Renal pelvis (tissue), 4 donors: ENCODE data around the gene AGPAT4. TPM values are rescaled to one million over a fixed set of nuclear protein-coding genes. Genes with fewer than 3 reads are reported as not detected.

Source experiments
- DNase-seq: peaks from one replicate; pipeline ENCODE4 v3.0.0-alpha.2; 2013
- polyA plus RNA-seq, 3 donors: library from polyadenylated mRNA; unstranded; fragments of 120-200 nt; gene quantifications; one replicate each; pipeline ENCODE4 v1.2.1, GENCODE V29; 2013; ENCODE audit not compliant: insufficient read length in 3 of 3

The AGPAT4 gene
- polyA plus RNA-seq, 3 donors, result 18.5 to 26.8 (median 22.7) TPM

DNA sequence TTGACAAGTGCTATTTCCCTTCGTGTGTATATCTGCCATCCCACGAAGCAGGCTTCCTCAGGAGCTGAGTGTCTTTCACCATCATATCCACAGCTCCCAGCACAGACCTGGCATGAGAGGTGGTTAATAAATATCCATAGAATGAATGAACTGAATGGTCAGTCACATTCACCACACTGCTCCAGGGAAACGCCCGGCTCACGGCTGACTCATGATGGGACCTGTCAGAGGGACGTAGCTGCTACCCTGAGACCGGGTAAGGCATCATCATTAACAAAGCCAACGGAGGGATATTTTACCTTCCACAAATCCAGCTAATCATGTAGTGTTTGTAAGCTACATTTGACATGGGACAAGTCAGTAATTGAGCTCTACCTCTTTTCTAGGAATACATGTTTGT lies 12.5 kb downstream of the AGPAT4 start:
- DNase-seq, result no peak

DNA sequence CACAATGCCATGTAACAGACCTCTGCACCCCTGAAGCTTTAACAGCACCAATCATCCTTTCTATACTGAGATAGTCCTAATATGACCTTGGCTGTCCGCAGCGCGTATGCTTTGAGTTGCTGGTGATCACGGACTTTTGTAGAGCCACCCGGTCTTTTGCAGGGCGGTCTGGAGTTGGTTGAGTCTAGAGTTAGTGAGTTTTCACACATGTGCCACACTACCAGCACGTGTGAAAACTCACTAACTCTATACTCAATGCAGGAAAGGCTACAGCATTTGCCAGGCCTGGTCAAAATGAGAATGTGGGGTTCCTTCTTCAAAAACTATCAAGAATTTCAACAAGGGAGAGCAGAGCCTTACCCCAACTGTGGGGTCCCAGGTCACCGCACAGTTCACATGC lies 14.6 kb downstream of the AGPAT4 start:
- no peak for DNase-seq

DNA sequence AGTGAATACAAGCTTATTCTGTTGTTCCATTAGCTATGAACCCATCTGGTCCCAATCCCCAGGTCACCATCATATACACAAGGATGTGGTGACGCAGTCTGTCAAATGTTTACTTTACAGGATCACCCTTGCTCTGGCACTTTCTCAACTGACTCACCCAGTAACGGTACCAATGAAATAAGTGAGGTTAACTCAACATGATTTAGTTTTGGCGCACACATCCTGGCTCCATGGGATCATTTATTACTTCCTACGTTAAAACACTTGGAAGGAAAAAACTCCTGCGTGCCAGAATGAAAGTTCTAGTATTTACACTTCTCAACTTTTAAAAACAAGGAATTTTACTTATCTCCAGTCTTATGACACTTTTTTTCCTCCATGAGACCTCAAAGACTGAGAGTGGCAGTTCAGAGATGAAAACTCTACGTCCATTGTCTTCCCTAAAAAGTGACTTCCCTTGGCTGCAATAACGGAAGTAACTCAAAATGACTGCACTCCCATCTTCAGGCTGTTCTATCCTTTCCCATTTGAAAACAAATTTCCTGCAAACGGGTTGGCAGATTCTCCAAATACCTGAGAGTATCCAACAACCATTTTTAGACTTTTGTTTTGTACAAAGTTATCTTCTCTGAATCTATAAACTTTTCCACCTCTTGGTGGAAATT lies 15.9 kb downstream of the AGPAT4 start:
- DNase-seq, result no peak

DNA sequence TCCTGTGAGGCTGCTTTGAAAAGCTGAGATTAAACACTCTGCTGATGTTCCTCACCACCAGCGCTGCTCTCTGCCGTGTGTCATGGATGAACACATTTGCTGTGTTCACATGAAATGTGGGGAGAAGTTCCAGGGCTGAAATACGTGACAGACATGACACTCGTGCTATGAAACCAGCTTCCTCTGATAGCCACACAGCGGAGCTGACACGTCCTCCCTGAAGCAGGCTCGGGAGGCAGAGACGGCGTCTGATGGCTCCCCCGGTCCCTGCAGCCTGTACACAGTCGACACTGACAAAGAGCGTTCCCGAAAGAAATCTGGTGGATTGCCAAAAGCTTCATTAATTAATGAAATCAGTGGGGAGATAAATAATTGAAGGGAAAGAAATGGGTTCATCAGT lies 17.5 kb downstream of the AGPAT4 start:
- no peak for DNase-seq

DNA sequence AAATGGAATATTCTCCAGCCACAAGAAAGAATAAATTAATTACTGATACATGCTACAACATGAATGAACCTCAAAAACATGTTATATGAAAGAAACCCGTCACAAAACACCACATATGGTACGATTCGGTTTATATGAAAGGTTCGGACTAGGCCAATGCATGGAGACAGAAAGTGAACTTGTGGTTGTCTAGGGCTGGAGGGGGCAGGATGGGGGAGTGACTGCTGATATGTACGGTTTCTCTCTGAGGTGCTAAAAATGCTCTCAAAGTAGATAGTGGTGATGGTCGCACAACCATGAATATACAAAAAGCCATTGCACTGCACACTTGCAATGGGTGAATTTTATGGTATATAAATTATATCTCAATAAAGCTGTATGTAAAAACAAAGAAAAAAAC lies 18.3 kb downstream of the AGPAT4 start:
- DNase-seq, result no peak

DNA sequence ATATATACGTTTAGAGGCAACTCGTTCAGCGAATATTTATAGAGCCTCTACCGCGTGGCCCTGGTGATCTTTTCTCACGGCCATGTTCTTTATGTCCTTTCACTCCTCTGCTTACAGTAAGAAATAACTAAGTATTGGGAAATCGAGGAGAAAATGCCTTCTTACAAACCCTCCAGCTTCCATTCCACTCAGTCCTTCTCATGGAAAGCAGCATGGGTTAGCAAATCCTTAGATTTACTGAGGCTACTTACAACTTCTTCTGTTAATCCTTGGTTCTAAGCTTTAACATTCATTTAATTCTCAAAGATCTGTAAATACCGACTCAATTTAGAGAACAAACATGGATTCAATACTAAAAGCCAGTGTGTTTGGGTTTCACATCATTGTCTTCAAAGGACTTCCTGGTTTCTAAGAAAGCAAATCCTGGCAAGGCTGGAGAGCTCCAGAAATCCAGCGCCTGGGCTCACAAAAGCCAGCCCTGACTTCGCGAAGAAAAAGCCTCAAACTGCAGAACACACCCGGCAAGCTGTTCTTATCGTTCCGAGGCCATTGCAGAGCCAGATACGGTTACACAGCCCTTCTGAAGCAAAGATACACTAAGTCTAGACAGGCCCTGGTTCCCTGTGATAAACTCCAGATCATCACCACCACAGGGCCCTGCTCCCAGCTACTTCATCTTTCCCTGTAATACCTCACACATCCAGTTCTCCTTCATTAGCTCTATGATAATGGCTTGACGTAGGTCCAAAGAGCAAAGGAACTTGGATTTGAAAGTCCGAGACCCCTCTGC lies 19.2 kb downstream of the AGPAT4 start:
- no peak for DNase-seq

DNA sequence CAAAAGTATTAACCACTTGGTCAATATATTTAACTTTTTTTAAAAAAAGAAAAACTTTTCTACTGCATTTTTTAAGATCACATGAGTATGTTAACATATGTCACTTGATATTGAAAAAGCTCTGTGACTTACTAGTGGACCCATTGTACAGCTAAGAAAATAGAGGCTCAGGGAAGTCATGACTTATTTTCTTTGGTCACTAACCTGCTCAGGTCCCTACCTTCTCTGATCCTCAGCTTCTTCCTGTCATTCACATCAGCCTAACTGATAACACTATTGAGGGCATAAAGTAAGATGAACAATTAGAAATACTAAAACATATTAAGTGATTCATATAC lies 19.8 kb downstream of the AGPAT4 start:
- DNase-seq, result no peak

DNA sequence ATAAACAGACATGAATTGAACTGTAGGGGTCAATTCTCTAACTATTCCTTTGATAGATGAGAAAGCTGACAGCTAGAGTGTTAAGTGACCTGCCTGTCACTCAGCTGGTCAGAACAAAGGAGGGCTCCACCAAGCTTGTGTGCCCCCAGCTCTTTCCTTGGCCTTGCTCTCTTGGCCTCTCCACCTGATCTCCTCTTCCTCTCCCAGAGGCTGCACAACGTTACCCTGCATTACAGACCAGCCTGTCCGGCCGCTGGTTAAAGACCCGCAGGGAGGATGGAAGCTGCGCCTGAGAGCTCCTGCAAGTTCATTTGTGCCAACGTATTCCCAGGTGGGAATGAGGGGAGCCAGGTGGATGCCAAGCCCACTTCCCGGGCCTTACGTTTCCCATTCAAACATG lies 22.5 kb downstream of the AGPAT4 start:
- DNase-seq, result no peak

DNA sequence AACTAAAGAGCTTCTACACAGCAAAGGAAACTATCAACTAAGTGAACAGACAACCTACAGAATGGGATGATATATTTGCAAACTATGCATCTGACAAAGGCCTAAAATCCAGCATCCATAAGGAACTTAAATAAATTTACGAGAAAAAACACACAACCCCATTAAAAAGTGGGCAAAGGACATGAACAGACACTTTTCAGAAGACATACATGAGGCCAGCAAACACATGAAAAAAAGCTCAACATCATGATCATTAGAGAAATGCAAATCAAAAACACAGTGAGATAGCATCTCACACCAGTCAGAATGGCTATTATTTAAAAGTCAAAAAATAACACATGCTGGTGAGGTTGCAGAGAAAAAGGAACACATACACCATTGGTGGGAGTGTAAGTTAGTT lies 24.5 kb downstream of the AGPAT4 start:
- DNase-seq, result no peak

DNA sequence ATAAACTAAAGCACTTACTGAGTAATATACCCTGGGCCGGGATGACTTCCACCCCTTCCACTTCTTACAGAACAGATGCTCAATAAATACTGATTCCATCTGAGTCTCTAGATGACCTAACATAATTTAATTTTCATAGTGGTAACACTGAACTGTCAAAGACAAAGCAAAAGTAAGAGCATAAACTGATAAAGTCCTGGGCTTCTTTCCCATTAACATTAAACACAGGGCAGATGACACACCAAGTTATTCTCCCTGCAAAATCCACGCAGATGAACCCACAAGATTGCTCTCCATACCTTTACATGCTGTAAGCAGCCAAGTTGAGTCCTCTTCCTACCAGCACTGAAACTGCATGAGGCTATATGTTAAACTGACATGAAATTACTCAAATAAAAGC lies 27.1 kb downstream of the AGPAT4 start:
- no peak for DNase-seq

DNA sequence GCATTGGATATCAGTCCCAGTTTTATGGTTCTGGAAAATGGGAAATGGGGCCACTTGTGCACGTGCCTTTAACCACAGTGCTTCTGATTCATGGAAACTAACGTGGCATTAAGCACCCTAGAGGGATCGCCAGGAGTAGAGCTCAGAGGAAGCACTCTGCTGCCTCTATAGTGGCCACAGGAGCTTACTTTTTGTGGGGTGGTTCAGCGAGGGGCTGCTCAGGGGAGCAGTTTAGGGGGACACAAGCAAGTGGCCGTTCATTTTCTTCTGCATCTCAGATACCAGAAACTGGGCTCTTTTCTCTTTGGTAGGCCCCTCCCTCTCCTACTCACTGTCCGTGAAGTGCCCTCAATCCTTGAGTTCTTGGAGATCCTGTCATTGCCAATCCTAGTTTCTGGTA lies 28.5 kb downstream of the AGPAT4 start:
- DNase-seq, result no peak

DNA sequence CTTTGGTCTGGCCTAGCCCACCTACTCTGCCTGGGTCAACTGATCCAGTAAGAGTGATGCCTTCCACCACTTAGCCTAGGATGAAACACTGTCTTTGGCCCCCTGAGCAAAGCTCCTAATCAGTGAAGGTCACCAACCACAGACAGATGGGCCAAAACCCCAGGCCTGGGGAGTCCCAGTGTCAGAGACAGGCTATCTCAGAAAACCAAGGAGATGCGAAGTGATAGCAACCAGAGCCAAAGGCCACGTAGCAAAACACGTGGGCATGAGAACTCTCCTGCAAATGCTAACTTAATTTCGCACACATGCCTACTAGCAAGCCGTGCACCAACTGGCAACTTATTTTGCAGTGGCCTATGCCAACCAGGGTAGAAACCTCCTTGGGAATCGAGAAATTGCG lies 29.1 kb downstream of the AGPAT4 start:
- no peak for DNase-seq

DNA sequence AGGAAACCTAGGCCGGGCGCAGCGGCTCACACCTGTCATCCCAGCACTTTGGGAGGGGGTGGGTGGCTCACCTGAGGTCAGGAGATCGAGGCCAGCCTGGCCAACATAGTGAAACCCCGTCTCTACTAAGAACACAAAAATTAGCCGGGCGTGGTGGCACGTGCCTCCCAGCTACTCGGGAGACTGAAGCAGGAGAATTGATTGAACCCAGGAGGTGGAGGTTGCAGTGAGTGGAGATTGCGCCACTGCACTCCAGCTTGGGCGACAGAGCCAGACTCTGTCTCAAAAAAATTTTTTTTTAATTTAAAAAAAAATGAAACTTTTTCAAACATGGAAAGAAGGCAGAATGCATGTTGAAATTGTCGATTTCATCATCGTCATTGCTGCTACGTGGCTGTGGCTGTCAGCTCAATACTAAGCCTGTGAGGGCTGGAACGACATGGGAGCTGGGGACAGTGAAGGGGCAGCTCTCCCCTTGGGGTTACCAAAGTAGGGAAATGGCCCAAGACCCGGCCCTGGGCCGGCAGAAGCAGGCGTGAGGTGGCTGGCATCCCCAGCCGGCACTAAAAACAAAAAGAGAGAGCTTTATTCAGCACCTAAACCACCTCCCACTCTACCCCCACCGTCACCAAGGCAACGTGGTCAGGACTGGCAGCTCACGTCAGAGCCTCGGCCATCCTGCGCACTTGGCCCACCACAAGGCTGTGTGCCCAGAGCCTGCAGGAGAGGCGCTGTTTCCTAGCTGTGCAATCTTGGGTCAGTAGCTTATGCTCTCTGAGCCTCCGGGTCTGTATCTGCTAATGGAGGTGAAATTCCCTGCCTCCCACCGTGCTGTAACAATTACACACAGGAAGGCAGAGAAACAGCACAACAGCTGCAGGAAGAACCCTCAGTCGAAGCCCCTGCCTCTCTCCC lies 30.8 kb downstream of the AGPAT4 start:
- DNase-seq, result no peak

DNA sequence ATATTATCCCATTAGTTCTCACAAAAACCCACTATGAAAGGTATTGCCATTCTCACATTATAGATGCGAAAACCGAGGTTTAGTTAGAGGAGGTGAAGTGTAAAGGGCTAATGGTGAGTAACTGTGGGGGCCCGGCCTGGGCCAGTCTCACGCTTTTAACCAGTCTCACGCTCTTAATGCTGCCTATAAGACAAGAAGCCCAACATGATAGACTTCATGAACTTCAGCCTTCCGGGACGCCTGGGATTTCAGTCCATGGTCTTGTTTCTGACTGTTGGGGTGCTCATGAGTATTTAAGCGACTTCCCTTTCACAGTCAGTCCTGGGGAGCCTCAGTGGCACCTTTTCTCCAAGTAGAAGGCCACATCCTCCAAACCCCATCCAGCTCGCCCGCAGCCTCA lies 31.7 kb downstream of the AGPAT4 start:
- DNase-seq, result no peak

DNA sequence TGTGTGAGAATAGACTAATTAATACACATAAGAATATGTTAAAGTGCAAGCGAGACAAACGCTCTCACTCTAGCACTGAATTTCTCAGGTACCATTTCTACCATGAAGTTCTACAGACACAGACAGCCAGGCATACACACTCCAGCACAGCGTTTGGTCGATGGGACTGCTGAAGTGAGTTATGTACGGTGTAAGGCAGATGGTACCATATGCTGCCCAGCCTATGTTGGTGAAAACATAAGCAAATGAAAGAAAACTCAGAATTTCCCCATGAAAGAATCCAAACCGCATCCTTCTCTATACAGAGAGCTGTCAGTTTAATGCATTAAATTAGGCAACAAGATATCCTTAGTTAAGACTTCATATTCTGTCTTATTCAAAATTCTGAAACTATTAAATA lies 34.9 kb downstream of the AGPAT4 start:
- DNase-seq, result no peak

DNA sequence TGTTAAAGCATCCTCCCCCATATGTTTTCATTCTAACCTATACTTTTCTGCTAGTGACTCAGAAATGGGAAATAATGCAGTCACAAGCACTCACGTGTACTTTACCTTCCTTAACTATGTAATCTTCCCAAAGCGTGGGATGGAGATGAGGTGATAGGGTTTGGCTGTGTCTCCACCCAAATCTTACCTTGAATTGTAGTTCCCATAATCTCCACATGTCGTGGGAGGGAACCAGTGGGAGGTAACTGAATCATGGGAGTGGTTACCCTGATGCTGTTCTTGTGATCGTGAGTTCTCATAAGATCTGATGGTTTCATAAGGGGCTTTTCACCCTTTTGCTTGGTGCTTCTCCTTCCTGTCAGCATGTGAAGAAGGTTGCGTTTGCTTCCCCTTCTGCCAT lies 35.4 kb downstream of the AGPAT4 start:
- no peak for DNase-seq

DNA sequence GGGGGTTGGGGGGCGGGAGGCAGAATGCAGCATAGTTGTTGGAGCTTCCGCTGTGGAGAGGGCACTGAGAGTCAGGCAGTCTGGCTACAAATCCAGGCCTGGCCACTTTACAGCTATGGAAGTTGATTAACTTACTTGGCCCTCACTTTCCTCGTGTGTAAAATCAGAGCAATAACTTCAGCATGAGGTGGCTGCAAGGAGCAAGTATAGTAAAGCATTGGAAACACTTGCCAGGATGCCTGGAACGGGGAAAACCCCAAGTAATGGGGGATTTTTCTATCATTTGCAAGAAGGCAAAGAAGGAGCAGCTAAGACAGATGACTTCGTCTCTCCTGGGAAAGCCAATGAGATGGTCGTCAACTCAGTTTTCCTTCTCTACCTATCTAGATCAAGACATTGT lies 35.8 kb downstream of the AGPAT4 start:
- DNase-seq, result no peak

DNA sequence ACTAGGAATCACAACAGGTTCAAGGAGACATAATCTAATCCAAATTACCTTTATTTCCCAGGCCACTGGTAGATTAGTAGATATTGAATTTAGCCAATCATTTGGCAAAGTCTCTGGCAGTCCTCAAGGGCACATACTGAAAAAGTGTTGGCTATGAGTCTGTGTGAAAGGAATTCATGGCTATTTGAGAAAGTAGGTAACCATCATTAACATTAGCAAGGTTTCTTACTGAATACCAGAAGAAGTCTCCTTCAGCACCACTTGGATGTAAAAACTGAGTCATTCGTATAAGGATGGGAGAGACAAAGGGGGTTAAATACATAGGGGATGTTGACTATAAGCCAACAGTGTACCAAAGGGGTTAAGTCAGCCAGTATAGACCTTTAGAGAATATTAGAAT lies 36.7 kb downstream of the AGPAT4 start:
- no peak for DNase-seq

DNA sequence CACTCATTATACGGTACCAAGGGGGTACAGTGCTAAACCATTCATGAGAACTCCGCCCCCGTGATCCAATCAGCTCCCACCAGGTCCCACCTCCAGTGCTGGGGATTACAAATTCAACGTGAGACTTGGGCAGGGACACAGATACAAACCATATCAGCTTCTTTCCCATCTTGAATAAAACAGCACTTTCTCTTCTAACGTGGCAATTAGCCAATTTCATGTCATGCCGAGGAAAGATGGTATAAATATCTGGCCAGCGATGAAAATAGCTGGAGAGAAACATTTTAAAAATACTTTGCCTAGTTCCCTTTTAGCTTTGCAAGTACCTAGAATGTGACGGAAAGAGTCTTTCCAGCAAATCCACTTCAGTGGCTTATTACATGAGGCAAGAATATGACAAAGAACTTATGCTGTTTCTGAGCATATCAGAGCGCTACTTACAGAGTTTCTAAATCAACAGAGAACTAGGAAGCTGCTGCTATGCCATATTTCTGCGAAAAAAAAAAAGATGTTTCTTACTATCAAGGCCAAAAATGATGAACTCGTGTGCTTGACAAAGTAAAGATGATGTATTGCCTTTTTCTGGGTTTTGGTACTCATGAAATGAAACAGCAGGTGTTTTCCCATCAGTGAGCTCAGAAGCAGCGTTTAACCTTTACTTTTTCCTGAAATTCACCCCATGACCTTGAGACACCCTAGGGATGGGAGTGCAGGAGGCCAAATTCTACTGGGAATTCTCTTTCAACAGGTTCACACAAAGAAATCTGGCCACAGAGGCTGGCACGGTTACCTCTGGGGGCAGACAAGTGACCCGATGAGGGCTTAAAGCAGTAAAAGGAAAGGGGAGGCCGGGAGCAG lies 37.9 kb downstream of the AGPAT4 start:
- no peak for DNase-seq

DNA sequence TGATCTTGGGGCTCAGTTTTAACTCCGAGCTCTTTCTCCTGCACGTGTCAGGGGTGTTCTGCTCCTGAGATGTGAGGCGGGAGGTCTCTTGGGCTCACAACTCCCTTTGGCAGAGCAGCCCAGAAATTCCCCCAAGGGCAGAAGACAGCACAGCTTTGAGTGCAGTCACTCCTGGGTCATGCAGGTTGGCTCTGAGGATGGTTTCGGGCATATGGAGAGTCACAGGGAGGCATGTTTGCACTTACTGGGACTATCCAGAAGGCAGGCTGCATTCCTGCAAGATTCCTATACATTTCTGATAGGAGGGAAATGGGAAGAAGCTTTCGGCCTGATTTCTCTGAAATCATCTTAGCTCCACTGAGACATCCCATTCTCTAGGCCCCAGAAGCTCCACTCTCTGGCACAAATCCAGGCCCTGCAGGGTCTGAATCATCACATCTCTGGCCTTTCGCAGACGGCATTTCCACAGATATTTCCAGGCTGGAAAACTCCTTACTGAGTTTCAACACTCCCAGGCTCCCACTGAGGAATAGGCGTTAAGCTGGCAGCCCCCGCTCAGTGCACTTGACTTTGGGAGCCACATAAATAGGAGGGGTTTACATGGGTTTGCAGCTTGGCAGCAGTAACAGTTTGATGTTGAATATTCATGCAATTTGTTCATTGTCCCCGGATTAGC lies 39.7 kb downstream of the AGPAT4 start:
- DNase-seq, result no peak

DNA sequence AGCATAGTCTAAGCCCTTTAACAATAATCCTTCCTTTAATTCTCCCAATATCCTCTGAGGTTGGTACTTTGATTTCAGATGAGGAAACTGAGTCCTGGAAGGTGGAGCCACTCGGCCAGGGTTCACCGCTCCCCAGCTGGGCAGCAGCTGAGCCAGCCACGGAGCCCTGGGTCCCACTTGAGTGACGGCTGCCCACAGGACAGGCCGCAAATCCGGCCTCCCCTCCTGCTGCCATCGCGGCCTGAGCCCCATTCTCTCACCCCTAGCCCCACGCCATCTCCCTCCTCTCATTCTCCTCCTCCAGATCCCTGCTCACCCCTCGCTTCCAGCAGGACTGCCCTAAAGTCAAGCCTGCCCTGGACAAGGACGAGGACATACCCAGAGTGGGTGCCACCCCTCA lies 41.4 kb downstream of the AGPAT4 start:
- no peak for DNase-seq
